Measurements from ENCODE around the gene ABHD13. TPM values are rescaled to one million over a fixed set of nuclear protein-coding genes. Genes with fewer than 3 reads are reported as not detected.

The ABHD13 gene
- total RNA-seq, 3 donors from 2014 or later (not counting 1 experiment from before 2014, with no cell fraction given): 12.3 to 14.7 (median 12.9) TPM

DNA sequence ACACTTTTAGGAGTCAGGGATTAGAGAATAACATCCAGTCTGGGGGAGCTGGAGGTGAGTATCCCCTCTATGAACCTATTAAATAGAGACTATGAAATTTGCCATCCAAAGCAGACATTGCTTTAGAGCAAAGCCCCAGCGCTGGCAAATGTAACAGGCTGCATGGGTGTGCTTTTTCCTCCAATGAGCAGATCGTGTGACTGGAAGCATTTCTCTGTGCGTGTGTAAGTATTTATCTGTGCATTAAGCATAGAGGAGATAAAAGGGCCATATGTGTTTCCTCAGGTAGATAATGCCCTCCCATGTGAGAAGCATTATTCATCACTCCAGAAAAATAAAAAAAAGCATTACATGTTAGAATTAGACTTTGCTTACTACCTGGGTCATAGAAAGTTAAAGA lies 52.2 kb downstream of the ABHD13 start:
- peak in 1 of 2 donors; percentile 23 for DNase-seq
- WGBS (ENCODE audit: insufficient coverage): 0% methylated on average over 3 of the region's 3 CpGs
- Histone ChIP-seq H3K36me3 (ENCODE audit: control insufficient read depth, insufficient read depth, low read length) (no peaks in the 10 kb centered on the region), H3K27ac (ENCODE audit: low read length) (peak overlapping the region; percentile 83), H3K4me3 (ENCODE audit: low read length) (peak overlapping the region; percentile 38), H3K9me3 (ENCODE audit: control insufficient read depth, insufficient read depth, low read length) (no peaks in the 10 kb centered on the region), H3K4me1 (ENCODE audit: control insufficient read depth, insufficient read depth, low read length) (peaks cover 16% of the 10 kb centered on the region), H3K27me3 (ENCODE audit: control insufficient read depth, insufficient read depth, low read length) (no peaks in the 10 kb centered on the region)
- H3K27me3 Mint-ChIP-seq (ENCODE audit: low read depth in 2 of 2): no peaks in the 10 kb centered on the region
- ATAC-seq: peak; percentile 6 to 24 (median 11)
- intact Hi-C loops (cut with micrococcal nuclease): no loop called here
- H3K9me3 Mint-ChIP-seq: no peaks in the 10 kb centered on the region
- TF ChIP-seq, protein P1, sequence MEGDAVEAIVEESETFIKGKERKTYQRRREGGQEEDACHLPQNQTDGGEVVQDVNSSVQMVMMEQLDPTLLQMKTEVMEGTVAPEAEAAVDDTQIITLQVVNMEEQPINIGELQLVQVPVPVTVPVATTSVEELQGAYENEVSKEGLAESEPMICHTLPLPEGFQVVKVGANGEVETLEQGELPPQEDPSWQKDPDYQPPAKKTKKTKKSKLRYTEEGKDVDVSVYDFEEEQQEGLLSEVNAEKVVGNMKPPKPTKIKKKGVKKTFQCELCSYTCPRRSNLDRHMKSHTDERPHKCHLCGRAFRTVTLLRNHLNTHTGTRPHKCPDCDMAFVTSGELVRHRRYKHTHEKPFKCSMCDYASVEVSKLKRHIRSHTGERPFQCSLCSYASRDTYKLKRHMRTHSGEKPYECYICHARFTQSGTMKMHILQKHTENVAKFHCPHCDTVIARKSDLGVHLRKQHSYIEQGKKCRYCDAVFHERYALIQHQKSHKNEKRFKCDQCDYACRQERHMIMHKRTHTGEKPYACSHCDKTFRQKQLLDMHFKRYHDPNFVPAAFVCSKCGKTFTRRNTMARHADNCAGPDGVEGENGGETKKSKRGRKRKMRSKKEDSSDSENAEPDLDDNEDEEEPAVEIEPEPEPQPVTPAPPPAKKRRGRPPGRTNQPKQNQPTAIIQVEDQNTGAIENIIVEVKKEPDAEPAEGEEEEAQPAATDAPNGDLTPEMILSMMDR (IDR thresholded peaks at IDR 0.05): no peak
- H3K36me3 Mint-ChIP-seq: no peaks in the 10 kb centered on the region
- H3K4me1 Mint-ChIP-seq: peaks cover 33 to 36% of the 10 kb centered on the region in 2 donors
- peak overlapping the region; percentile 85 to 93 for H3K27ac Mint-ChIP-seq
- peak overlapping the region; percentile 90 for H3K4me3 Mint-ChIP-seq

DNA sequence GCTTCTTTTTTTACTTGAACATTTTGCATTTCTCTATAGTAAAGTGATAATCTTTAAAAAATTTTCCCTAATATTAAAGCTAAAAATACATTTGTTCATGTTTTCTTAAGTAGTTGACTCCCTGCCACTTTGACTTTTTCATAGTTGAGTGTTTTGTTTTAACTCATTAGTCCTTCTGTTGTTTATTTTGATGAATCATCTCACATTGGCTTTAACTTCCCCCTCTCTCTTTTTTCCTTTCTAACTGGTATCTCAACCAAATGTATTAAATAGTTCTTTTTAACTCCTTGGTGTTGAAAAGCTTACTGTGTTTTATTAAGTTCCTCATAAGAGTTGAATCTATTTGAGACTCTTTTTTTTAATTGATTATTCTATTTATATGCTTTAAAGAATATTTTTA lies 54.1 kb downstream of the ABHD13 start:
- intact Hi-C loops (cut with micrococcal nuclease): no loop called here
- H3K27ac ChIP-seq (ENCODE audit: low read length): no peak overlapping the region
- no peak overlapping the region for H3K4me3 ChIP-seq (ENCODE audit: low read length)
- peak overlapping the region; percentile 18 for H3K4me3 Mint-ChIP-seq
- no peaks in the 10 kb centered on the region for H3K36me3 ChIP-seq (ENCODE audit: control insufficient read depth, insufficient read depth, low read length)
- no peaks in the 10 kb centered on the region for H3K9me3 ChIP-seq (ENCODE audit: control insufficient read depth, insufficient read depth, low read length)
- no peak overlapping the region for H3K27ac Mint-ChIP-seq
- H3K4me1 Mint-ChIP-seq: peaks cover 19 to 22% of the 10 kb centered on the region in 2 donors
- no peaks in the 10 kb centered on the region for H3K27me3 Mint-ChIP-seq (ENCODE audit: low read depth in 2 of 2)
- no peaks in the 10 kb centered on the region for H3K36me3 Mint-ChIP-seq
- peaks cover 16% of the 10 kb centered on the region for H3K4me1 ChIP-seq (ENCODE audit: control insufficient read depth, insufficient read depth, low read length)
- TF ChIP-seq, protein P1 (IDR thresholded peaks at IDR 0.05): no peak
- DNase-seq (no peak), ATAC-seq (no peak)
- H3K27me3 ChIP-seq (ENCODE audit: control insufficient read depth, insufficient read depth, low read length): no peaks in the 10 kb centered on the region
- no peaks in the 10 kb centered on the region for H3K9me3 Mint-ChIP-seq

DNA sequence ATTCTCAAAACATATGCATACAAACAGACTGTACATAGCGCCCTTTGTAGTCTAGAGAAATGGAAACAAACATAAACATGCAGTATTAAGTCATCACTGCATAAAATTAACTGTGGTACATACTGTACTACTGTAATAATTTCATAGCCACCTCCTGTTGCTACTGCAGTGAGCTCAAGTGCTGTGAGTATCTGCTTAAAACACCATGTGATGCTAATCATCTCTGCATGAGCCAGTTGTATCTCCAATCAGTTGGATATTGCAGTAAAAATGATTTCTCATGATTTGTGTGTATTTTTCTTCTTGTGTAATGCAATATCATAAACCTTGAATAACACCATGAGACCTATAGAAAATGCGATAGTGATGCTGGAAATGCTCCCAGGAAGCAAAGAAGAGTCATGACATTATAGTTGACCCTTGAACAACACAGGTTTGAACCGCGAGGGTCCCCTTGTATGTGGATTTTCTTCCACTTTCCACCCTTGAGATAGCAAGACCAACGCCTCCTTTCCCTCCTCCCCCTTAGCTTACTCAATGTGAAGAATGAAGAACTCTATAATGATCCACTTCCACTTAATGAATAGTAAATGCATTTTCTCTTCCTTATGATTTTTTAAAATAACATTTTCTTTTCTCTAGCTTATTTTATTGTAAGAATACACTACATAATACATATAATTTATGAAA lies 55.4 kb downstream of the ABHD13 start:
- ATAC-seq (no peak), DNase-seq (no peak)
- Histone ChIP-seq H3K4me3 (ENCODE audit: low read length) (no peak overlapping the region), H3K36me3 (ENCODE audit: control insufficient read depth, insufficient read depth, low read length) (no peaks in the 10 kb centered on the region), H3K27me3 (ENCODE audit: control insufficient read depth, insufficient read depth, low read length) (no peaks in the 10 kb centered on the region), H3K4me1 (ENCODE audit: control insufficient read depth, insufficient read depth, low read length) (peaks cover 16% of the 10 kb centered on the region), H3K27ac (ENCODE audit: low read length) (no peak overlapping the region), H3K9me3 (ENCODE audit: control insufficient read depth, insufficient read depth, low read length) (no peaks in the 10 kb centered on the region)
- TF ChIP-seq, protein P1 (IDR thresholded peaks at IDR 0.05): no peak
- no peaks in the 10 kb centered on the region for H3K27me3 Mint-ChIP-seq (ENCODE audit: low read depth in 2 of 2)
- WGBS (ENCODE audit: insufficient coverage): 94% methylated on average over 4 of the region's 5 CpGs
- H3K36me3 Mint-ChIP-seq: no peaks in the 10 kb centered on the region
- H3K4me3 Mint-ChIP-seq: no peak overlapping the region
- H3K27ac Mint-ChIP-seq: no peak overlapping the region
- peaks cover 19 to 27% of the 10 kb centered on the region in 2 donors for H3K4me1 Mint-ChIP-seq
- intact Hi-C loops (cut with micrococcal nuclease): no loop called here
- no peaks in the 10 kb centered on the region for H3K9me3 Mint-ChIP-seq

DNA sequence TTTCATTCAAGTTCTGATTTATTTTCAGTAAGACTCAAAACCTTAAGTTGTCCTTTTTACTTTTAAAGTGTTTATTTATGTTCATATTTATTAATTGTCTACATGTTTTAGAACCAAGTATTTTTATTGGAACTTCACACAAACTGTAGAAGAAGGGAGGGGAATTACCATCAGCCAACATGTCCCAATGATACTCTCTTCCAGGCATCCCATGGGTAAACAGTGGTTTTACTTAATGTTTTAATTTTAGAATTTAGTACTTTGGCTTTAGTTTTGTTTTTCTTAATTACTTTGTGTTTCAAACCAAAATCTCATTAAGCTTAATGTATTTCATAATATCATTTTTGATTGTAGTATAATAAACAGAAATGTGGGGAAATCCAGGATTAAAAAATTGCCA lies 56.5 kb downstream of the ABHD13 start:
- no peak overlapping the region for H3K4me3 ChIP-seq (ENCODE audit: low read length)
- no peaks in the 10 kb centered on the region for H3K27me3 ChIP-seq (ENCODE audit: control insufficient read depth, insufficient read depth, low read length)
- Mint-ChIP-seq H3K27me3 (ENCODE audit: low read depth in 2 of 2) (no peaks in the 10 kb centered on the region), H3K27ac (no peak overlapping the region), H3K4me1 (peaks cover 13 to 21% of the 10 kb centered on the region in 2 donors), H3K4me3 (no peak overlapping the region), H3K36me3 (no peaks in the 10 kb centered on the region), H3K9me3 (no peaks in the 10 kb centered on the region)
- no peak for ATAC-seq
- no peaks in the 10 kb centered on the region for H3K36me3 ChIP-seq (ENCODE audit: control insufficient read depth, insufficient read depth, low read length)
- no peak overlapping the region for H3K27ac ChIP-seq (ENCODE audit: low read length)
- intact Hi-C loops (cut with micrococcal nuclease): no loop called here
- H3K4me1 ChIP-seq (ENCODE audit: control insufficient read depth, insufficient read depth, low read length): peaks cover 8% of the 10 kb centered on the region
- H3K9me3 ChIP-seq (ENCODE audit: control insufficient read depth, insufficient read depth, low read length): no peaks in the 10 kb centered on the region
- TF ChIP-seq, protein P1 (IDR thresholded peaks at IDR 0.05): no peak
- DNase-seq: no peak
